GM12872 (cell line): Measurements from ENCODE around the gene STX8.

Experiments
- TF ChIP-seq, protein P1 (sequence below): IDR thresholded peaks from 3 replicates; pipeline ENCODE4 v1.5.1; 2011; ENCODE audit warnings: low read depth, mild to moderate bottlenecking, low read length, moderate library complexity; ENCODE audit not compliant: insufficient read depth

The STX8 gene

DNA sequence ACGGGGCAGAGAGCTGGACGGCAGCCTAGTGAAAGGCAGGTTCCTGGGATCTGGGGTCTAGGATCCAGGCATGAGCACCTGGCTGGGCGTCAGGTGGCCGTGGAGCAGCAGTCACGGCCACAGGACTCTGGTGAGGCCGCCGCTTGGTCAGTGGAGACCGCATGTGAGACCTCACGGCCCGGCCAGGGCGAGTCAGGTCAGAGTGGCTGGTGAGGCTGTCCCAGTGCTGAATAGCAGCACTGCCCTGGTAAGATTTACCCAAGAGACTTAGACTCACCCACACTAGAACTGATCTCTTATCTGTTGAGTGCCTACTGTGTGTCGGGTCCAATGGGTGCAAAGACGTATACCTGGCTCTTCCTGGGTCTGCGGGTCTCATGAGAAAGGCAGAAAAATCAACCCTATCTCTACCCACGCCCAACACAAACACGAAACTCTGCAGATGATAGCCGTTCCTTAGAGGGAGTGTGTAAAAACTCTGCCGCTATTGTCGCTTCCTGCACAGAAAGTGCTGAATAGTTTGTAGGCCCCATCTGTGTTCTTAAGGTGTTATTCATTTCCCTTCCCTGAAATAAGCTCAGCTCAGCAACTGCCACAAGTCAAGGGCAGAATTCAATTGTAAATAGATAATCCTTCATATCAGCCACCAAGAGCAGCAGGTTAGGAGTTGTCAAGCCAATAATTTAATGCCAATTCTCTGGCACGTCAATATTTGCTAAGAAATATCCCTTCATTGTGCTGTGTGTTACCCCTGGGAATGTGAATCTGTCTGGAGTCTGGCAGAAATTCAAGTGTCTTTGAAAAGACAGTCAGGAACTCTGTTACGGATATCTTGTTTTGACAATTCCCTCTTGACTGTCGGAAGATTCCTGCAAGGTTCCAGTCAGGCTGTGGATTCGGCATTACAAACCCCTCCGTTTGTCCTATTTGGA is 314.3 kb downstream of the STX8 start:
- TF ChIP-seq, protein P1, sequence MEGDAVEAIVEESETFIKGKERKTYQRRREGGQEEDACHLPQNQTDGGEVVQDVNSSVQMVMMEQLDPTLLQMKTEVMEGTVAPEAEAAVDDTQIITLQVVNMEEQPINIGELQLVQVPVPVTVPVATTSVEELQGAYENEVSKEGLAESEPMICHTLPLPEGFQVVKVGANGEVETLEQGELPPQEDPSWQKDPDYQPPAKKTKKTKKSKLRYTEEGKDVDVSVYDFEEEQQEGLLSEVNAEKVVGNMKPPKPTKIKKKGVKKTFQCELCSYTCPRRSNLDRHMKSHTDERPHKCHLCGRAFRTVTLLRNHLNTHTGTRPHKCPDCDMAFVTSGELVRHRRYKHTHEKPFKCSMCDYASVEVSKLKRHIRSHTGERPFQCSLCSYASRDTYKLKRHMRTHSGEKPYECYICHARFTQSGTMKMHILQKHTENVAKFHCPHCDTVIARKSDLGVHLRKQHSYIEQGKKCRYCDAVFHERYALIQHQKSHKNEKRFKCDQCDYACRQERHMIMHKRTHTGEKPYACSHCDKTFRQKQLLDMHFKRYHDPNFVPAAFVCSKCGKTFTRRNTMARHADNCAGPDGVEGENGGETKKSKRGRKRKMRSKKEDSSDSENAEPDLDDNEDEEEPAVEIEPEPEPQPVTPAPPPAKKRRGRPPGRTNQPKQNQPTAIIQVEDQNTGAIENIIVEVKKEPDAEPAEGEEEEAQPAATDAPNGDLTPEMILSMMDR, result no peak

DNA sequence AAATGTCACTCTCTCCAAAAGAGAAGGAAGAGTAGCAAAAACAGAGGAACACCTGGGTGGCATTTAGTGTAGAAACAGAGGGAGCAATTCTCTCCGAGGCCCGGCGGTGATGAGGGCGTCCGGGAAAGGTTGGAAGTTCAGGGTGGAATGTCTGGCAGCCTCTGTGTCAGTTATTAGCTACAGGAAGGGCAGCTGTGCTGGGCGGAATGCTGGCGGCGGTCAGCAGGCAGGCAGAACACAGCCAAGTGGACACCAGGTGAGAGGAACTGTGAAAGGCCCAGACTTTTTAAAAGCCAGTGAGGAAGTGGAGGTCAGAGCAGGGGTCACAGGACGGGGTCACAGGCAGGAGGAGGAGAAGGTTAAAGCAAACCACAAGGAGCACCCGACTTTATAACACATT is 316.2 kb downstream of the STX8 start:
- TF ChIP-seq, protein P1, result no peak

DNA sequence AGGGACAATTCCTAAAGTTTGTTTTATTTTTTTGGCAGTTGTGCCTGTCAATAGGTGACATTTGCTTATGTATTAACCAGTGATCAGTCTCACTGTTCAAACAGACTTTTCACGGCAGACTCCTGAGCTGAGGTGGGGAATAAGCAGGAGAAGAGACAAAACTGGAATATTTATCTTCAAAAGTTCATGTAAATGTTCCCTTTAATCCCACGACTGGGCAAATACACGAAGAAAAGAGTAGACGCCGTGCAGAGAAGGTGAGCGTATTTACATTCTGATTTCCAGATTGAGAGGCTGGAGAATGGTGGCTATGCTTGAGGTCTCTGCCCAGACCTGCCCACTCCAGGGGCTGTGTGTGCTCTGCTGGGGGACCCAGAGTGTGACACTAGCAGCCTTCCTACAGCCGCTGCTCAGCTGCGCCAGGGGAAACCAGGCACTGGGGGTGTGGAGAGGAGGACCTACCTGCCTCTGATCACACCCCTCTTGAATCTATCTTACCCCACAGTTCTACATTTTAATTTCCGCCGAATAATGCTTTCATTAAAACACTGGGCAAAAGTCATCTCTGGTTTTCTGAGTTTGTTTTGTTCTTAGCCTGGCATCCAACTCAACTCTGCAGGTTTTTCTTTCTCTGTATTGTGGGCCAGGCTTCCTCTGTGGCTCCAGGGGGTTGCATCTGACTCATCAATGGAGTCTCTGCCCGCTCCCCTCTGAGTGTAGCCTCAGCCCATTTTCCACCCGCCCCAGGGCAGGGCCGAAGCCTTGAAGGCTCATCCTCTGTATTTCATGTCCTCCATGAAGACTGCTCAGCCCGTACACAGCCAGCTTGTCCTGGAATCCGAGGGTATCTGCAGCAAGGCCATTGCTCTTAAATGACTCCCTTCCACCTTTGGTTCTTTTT is 317.3 kb downstream of the STX8 start:
- TF ChIP-seq, protein P1, result no peak

DNA sequence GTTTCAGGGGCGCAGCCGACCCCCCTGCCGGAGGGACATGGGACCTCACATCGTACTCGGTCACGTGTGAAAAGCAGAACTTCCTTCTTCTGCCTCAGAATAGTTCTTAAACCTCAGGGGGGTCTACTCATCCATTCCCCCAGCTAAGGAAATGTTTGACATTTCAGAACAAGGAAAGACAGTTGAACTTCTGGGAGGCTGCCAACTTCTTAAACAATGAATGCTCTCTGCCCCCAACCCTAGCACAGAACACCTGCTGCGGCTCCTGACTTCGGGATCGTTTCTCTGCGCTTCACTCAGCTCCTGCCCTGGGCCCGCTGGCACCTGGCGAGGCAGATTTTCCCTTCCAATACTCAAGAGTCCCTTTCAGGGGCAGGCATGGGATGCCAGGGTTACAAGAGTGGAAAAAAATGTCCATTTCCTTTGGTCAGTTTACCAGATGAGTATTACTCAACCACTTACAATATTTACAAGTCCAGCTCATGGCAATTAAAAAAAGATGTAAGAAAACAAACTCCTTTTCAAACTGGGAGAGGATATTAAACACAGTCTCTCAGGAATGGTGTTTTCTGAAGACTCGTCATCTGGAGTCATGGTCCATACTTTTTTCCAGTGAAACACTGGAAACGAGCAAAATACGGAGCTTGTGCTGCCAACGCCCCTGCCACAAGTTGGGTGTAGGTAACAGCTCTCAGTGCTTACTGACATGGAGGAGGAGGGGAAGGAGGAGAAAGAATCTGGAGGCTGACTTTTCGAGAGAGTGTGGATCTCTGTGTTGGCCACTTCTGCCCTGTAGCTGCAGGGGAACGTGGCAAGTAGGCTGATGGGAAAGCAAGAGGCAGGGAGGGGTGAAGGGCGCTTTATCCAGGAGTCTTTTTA is 318.6 kb downstream of the STX8 start:
- TF ChIP-seq, protein P1, result 0 out of 3 replicates have a peak, but pooled peaks have one; percentile 17

DNA sequence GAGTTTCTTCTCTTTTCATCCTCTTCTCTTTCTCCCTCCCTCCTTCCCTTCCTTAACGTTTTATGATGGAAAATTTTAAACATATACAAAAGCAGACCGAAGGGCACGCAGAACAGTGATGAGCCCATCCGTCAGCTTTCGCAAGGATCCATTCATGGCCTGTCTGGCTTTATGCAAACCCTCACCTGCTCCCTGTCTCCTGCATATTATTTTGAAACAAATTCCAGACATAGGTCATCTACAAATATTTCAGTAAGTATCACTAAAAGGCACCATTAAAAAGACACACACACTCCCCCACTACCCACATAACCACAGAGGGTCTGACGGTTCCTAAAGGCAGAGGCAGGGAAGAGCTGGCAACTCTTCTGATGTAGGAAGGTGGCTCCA is 319.3 kb downstream of the STX8 start:
- TF ChIP-seq, protein P1, result no peak

DNA sequence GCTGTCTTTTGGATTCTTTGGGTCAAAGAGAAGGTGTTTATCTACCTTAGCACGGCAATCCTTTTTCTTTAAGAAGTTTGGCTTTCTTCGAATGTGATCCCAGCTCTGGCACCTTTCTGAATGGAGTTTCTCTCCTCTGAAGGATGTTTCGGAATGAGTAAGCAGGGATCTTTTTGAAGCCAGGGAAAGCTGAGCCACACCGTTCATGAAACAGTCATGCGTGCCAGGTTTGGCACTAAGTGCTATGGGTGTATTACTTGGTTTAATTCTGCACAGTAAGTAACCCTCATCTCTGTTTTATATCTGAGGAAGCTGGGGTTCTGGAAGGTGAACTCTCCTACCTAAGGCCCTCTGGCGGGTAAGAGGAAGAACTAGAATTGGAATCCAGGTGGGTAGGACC is 319.8 kb downstream of the STX8 start:
- TF ChIP-seq, protein P1, result no peak
